ENCODE data around the gene PDLIM3. TPM values are rescaled to one million over a fixed set of nuclear protein-coding genes. Genes with fewer than 3 reads are reported as not detected.

The PDLIM3 gene
- total and polyA plus RNA-seq, 2 donors (not counting 1 experiment from before 2014, with no cell fraction given) = 0.15 TPM; not detected in 1

GRCh38 chr4:185582651-185583400 lies 47.5 kb upstream of the PDLIM3 start:
- CTCF ChIA-PET = interaction anchor here (1.3 to 1.4 kb wide), 3 partner anchors 10 to 16 kb away, joined by 3 to 6 read pairs (median 4); no protein-coding TSS in a partner anchor
- H4K20me1 ChIP-seq (ENCODE audit: control insufficient read depth, insufficient read depth, low read length, poor library complexity, severe bottlenecking) = no peaks in the 10 kb centered on the region
- 81% methylated on average over 5 of the region's 7 CpGs for WGBS (ENCODE audit: insufficient coverage)
- Mint-ChIP-seq H3K27me3 (peaks cover 38% of the 10 kb centered on the region), H3K9me3 (ENCODE audit: insufficient read depth) (peaks cover 4% of the 10 kb centered on the region), H3K4me3 (no peak overlapping the region), H3K27ac (no peak overlapping the region), H3K4me1 (peaks cover 13% of the 10 kb centered on the region)
- no peak overlapping the region for H3K4me3 ChIP-seq (ENCODE audit: control extremely low read depth in 1 of 5, extremely low read depth in 1 of 5, insufficient read depth in 1 of 5, low read depth in 2 of 5, low read length in 4 of 5)
- H3K4me1 ChIP-seq (ENCODE audit: control insufficient read depth in 2 of 2, insufficient read depth in 2 of 2, low read length in 2 of 2) = peaks cover 9 to 11% of the 10 kb centered on the region in 2 donors
- peaks cover 0 to 15% (median 4%) of the 10 kb centered on the region in 4 experiments for H3K27me3 ChIP-seq (replicated peaks in 1 of 4; ENCODE audit: control extremely low read depth in 1 of 4, control insufficient read depth in 3 of 4, insufficient read depth in 4 of 4, low read length in 3 of 4)
- H3K79me2 ChIP-seq (ENCODE audit: control insufficient read depth, insufficient read depth, low read length) = no peaks in the 10 kb centered on the region
- intact Hi-C loops (cut with micrococcal nuclease) = no loop called here
- H3K9me3 ChIP-seq (ENCODE audit: control extremely low read depth in 1 of 3, control insufficient read depth in 2 of 3, insufficient read depth in 1 of 3, low read length in 2 of 3) = peaks cover 0 to 12% (median 2%) of the 10 kb centered on the region in 3 donors
- no peaks in the 10 kb centered on the region for H3K36me3 ChIP-seq (replicated peaks in 1 of 2; ENCODE audit: control extremely low read depth in 1 of 2, control insufficient read depth in 1 of 2, extremely low read depth in 1 of 2, insufficient read depth in 2 of 2, low read length in 1 of 2)
- H3K4me2 ChIP-seq (replicated peaks; ENCODE audit: low read depth, low read length, poor library complexity, severe bottlenecking) = no peak overlapping the region
- no peak for DNase-seq
- no peak overlapping the region for H3K9ac ChIP-seq (ENCODE audit: low read length)
- H2AFZ ChIP-seq (ENCODE audit: insufficient read depth, low read depth, low read length, poor library complexity, severe bottlenecking) = no peak overlapping the region
- TF ChIP-seq, protein P1, sequence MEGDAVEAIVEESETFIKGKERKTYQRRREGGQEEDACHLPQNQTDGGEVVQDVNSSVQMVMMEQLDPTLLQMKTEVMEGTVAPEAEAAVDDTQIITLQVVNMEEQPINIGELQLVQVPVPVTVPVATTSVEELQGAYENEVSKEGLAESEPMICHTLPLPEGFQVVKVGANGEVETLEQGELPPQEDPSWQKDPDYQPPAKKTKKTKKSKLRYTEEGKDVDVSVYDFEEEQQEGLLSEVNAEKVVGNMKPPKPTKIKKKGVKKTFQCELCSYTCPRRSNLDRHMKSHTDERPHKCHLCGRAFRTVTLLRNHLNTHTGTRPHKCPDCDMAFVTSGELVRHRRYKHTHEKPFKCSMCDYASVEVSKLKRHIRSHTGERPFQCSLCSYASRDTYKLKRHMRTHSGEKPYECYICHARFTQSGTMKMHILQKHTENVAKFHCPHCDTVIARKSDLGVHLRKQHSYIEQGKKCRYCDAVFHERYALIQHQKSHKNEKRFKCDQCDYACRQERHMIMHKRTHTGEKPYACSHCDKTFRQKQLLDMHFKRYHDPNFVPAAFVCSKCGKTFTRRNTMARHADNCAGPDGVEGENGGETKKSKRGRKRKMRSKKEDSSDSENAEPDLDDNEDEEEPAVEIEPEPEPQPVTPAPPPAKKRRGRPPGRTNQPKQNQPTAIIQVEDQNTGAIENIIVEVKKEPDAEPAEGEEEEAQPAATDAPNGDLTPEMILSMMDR (IDR thresholded peaks at IDR 0.05) = no peak
- no peak for TF ChIP-seq EZH2 (IDR thresholded peaks at IDR 0.05; ENCODE audit: borderline replicate concordance, insufficient read depth, low read depth, low read length, poor library complexity, severe bottlenecking)
- ATAC-seq (ENCODE audit: low read depth) = no peak
- no peak overlapping the region for H3K27ac ChIP-seq (ENCODE audit: low read length in 2 of 2)
- POLR2A ChIA-PET = no interaction called here

DNA sequence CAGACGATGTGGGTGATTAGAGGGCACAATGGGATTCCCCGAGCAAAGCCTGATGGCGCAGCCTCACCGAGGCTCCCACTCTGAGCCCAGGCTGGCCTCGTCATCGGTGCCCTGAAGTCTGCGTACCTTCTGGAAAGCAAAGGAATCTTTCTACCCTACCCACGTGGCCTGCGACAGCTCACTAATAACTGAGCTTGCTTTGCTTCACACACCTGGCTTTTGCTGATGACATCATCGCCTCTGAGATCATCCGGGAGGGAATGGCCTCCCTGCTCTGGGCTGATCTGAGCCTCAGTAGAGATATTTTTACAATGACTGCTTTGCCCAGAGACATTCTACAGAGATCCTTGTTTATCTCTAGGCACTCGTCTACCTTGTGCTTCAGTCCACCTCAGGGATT lies 45.4 kb upstream of the PDLIM3 start:
- H3K27ac ChIP-seq (ENCODE audit: low read length in 2 of 2) = no peak overlapping the region
- H3K4me2 ChIP-seq (replicated peaks; ENCODE audit: low read depth, low read length, poor library complexity, severe bottlenecking) = no peak overlapping the region
- no peak overlapping the region for H3K4me3 Mint-ChIP-seq
- no peak for TF ChIP-seq EZH2 (IDR thresholded peaks at IDR 0.05; ENCODE audit: borderline replicate concordance, insufficient read depth, low read depth, low read length, poor library complexity, severe bottlenecking)
- TF ChIP-seq, protein P1 (IDR thresholded peaks at IDR 0.05) = no peak
- WGBS (ENCODE audit: insufficient coverage) = 95% methylated on average over 10 of the region's 12 CpGs
- H3K27me3 ChIP-seq (replicated peaks in 1 of 4; ENCODE audit: control extremely low read depth in 1 of 4, control insufficient read depth in 3 of 4, insufficient read depth in 4 of 4, low read length in 3 of 4) = peaks cover 0 to 8% (median 0%) of the 10 kb centered on the region in 4 experiments
- H3K4me1 Mint-ChIP-seq = no peaks in the 10 kb centered on the region
- no peak overlapping the region for H3K9ac ChIP-seq (ENCODE audit: low read length)
- DNase-seq (no peak), ATAC-seq (ENCODE audit: low read depth) (no peak)
- no peaks in the 10 kb centered on the region for H3K4me1 ChIP-seq (ENCODE audit: control insufficient read depth in 2 of 2, insufficient read depth in 2 of 2, low read length in 2 of 2)
- H3K4me3 ChIP-seq (ENCODE audit: control extremely low read depth in 1 of 5, extremely low read depth in 1 of 5, insufficient read depth in 1 of 5, low read depth in 2 of 5, low read length in 4 of 5) = no peak overlapping the region
- H3K27ac Mint-ChIP-seq = no peak overlapping the region
- H4K20me1 ChIP-seq (ENCODE audit: control insufficient read depth, insufficient read depth, low read length, poor library complexity, severe bottlenecking) = no peaks in the 10 kb centered on the region
- H3K36me3 ChIP-seq (replicated peaks in 1 of 2; ENCODE audit: control extremely low read depth in 1 of 2, control insufficient read depth in 1 of 2, extremely low read depth in 1 of 2, insufficient read depth in 2 of 2, low read length in 1 of 2) = no peaks in the 10 kb centered on the region
- intact Hi-C loops (cut with micrococcal nuclease) = no loop called here
- no peaks in the 10 kb centered on the region for H3K9me3 Mint-ChIP-seq (ENCODE audit: insufficient read depth)
- ChIA-PET CTCF (interaction anchor here (2.3 kb wide), 1 partner anchor 17 kb away, joined by 5 read pairs; no protein-coding TSS in a partner anchor), POLR2A (no interaction called here)
- peaks cover 24% of the 10 kb centered on the region for H3K27me3 Mint-ChIP-seq
- no peak overlapping the region for H2AFZ ChIP-seq (ENCODE audit: insufficient read depth, low read depth, low read length, poor library complexity, severe bottlenecking)
- peaks cover 0 to 3% (median 1%) of the 10 kb centered on the region in 3 donors for H3K9me3 ChIP-seq (ENCODE audit: control extremely low read depth in 1 of 3, control insufficient read depth in 2 of 3, insufficient read depth in 1 of 3, low read length in 2 of 3)
- no peaks in the 10 kb centered on the region for H3K79me2 ChIP-seq (ENCODE audit: control insufficient read depth, insufficient read depth, low read length)
